ENCODE data around the gene OSBPL2. TPM values are rescaled to one million over a fixed set of nuclear protein-coding genes. Genes with fewer than 3 reads are reported as not detected.
A peak's percentile ranks its signal among the peaks of the same experiment; 100 is the strongest.

Gene OSBPL2
- total and polyA plus RNA-seq, 9 of the 15 experiments (the other 6 are each of a cell fraction or from before 2014, with no cell fraction given) = 2.5 to 25.6 (median 14.1) TPM

DNA sequence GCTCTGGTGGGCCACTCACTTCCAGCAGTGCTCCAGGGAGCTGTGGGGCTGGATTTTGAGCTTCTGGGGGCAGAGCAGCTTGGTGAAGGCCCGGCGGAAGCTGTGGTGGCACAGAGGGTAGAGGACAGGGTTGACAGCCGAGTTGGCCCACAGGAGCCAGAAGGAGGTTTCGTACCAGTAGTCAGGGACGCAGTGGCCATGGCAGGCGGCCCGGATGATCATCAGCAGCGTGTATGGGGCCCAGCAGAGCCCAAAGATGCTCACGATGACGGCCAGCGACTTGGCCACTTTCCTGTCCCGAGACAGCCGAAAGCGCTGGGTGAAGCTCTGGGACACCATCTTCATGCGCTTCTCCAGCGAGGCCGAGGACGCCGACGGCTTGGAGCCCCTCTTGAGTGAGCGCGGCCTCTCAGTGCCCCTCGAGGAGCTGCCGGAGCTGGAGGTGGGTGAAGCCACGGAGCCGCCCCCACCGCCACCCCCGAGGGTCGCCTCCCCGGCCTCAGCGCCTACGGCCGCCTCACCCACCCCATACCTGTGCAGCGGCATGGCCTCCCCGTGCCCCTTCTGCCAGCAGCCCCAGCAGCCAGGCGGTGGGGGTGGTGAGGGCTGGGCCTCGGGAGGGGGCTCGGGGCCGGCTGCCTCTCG is 22.2 kb upstream of the OSBPL2 start:
- in situ Hi-C loops (cut with MboI) = no loop called here
- no peak overlapping the region for H3K9ac ChIP-seq (ENCODE audit: insufficient read depth in 1 of 2, low read depth in 2 of 2, low read length in 2 of 2)
- H2AFZ ChIP-seq (ENCODE audit: low read depth, low read length) = no peak overlapping the region
- H3K9me1 ChIP-seq (ENCODE audit: control insufficient read depth, insufficient read depth, low read length) = no peaks in the 10 kb centered on the region
- H3K9me3 ChIP-seq (replicated peaks; ENCODE audit: control insufficient read depth, insufficient read depth, low read depth, low read length) = no peaks in the 10 kb centered on the region
- no peaks in the 10 kb centered on the region for H3K79me2 ChIP-seq (ENCODE audit: control insufficient read depth, insufficient read depth, low read length)
- no peak overlapping the region for H3K4me2 ChIP-seq (ENCODE audit: insufficient read depth, low read length)
- intact Hi-C loops (cut with micrococcal nuclease) = no loop called here
- H3K27ac ChIP-seq (ENCODE audit: extremely low read depth, low read depth, low read length) = no peak overlapping the region
- 9% methylated on average over 40 of the region's 40 CpGs for WGBS (ENCODE audit: insufficient coverage, low coverage, missing lambda C conversion rate)
- no peaks in the 10 kb centered on the region for H3K36me3 ChIP-seq (ENCODE audit: control insufficient read depth, insufficient read depth, low read length)
- CTCF ChIA-PET (ENCODE audit: low intra/inter-chr PET ratio) = no interaction called here
- DNase-seq (ENCODE audit: extremely low read depth in 1 of 4, low spot score in 3 of 4) (no peak), FAIRE-seq (no peak), ATAC-seq (no peak)
- H3K27me3 ChIP-seq (ENCODE audit: control insufficient read depth in 2 of 2, insufficient read depth in 2 of 2, low read length in 2 of 2) = peaks cover 43 to 68% of the 10 kb centered on the region in 2 experiments; a peak in 4 of 5 replicates
- H3K4me3 ChIP-seq = no peak overlapping the region
- peaks cover 20% of the 10 kb centered on the region for H4K20me1 ChIP-seq (replicated peaks; ENCODE audit: control insufficient read depth, insufficient read depth, low read length)
- TF ChIP-seq DACH1 (IDR thresholded peaks at IDR 0.05; ENCODE audit: partially characterized antibody) (no peak), EZH2 (IDR thresholded peaks at IDR 0.05; ENCODE audit: borderline replicate concordance, low read depth, low read length) (0 out of 2 replicates have a peak, but pooled peaks have one; percentile 43)
- POLR2A ChIA-PET = interaction anchor here (1.1 to 1.9 kb wide), 3 partner anchors 9 to 19 kb away, joined by 3 to 7 read pairs (median 3); no protein-coding TSS in a partner anchor
- H3K4me1 ChIP-seq (replicated peaks in 1 of 2; ENCODE audit: control insufficient read depth in 2 of 2, insufficient read depth in 2 of 2, low read length in 2 of 2) = peaks cover 0 to 56% of the 10 kb centered on the region in 2 experiments; a peak in 2 of 5 replicates
- BruUV-seq (replicated peaks) = no TSS peak

DNA sequence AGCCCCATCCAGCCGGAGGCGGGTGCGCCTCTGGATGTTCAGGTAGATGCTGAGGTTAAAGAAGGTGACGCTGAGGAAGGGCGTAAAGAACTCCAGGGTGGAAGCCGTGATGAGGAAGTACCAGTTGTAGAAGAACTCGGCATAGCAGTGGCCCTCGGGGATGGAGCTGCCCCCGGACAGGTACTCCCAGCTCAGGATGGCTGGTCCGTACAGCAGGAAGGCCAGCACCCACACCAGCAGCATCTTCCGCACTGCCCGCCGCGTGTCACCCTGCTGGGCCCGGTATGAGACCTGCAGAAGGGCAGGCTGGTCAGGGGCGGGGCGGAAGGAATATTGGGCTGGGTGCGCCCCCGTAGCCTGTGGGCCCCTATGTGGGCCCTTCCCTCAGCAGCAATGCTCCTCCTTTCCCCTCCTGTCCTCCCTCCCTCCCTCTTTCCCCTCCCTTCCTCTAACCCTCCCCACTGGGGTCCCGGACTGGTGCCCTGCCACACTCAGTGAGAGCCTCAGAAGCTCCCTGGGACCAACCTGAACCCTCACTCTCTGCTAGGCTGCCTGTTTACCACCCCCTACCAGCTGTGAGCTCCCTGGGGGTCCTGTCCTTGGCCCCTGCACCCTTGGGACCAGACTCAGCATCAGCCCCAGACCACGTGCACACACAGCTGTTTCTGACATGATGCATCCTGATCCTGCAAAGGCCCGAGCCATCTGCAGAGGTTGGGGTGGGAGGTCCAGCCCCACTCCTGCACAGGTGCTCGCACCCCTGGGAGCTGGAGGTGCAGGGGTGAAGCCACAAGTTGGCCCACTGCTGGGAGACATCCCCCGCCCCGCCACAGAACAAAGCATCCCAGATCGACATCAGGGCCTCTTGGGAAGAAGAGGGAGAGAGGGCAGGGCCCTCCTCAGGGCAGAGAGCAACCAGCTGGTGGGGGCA is 21.4 kb upstream of the OSBPL2 start:
- Histone ChIP-seq H3K9me1 (ENCODE audit: control insufficient read depth, insufficient read depth, low read length) (no peaks in the 10 kb centered on the region), H3K27me3 (ENCODE audit: control insufficient read depth in 2 of 2, insufficient read depth in 2 of 2, low read length in 2 of 2) (peaks cover 43 to 69% of the 10 kb centered on the region in 2 experiments; a peak in 4 of 5 replicates), H3K4me3 (no peak overlapping the region), H2AFZ (ENCODE audit: low read depth, low read length) (no peak overlapping the region), H3K9ac (ENCODE audit: insufficient read depth in 1 of 2, low read depth in 2 of 2, low read length in 2 of 2) (no peak overlapping the region), H4K20me1 (replicated peaks; ENCODE audit: control insufficient read depth, insufficient read depth, low read length) (peaks cover 17% of the 10 kb centered on the region), H3K27ac (ENCODE audit: extremely low read depth, low read depth, low read length) (no peak overlapping the region), H3K9me3 (replicated peaks; ENCODE audit: control insufficient read depth, insufficient read depth, low read depth, low read length) (no peaks in the 10 kb centered on the region), H3K4me1 (replicated peaks in 1 of 2; ENCODE audit: control insufficient read depth in 2 of 2, insufficient read depth in 2 of 2, low read length in 2 of 2) (peaks cover 0 to 58% of the 10 kb centered on the region in 2 experiments; a peak in 2 of 5 replicates), H3K79me2 (ENCODE audit: control insufficient read depth, insufficient read depth, low read length) (no peaks in the 10 kb centered on the region), H3K4me2 (ENCODE audit: insufficient read depth, low read length) (no peak overlapping the region), H3K36me3 (ENCODE audit: control insufficient read depth, insufficient read depth, low read length) (no peaks in the 10 kb centered on the region)
- 15% methylated on average over 17 of the region's 26 CpGs for WGBS (ENCODE audit: insufficient coverage, low coverage, missing lambda C conversion rate)
- CTCF ChIA-PET (ENCODE audit: low intra/inter-chr PET ratio) = no interaction called here
- in situ Hi-C loops (cut with MboI) = no loop called here
- ATAC-seq (no peak), DNase-seq (ENCODE audit: extremely low read depth in 1 of 4, low spot score in 3 of 4) (no peak), FAIRE-seq (no peak)
- TF ChIP-seq NR2C1 (IDR thresholded peaks at IDR 0.05) = no peak
- TF ChIP-seq NR2C1 (tag; IDR thresholded peaks at IDR 0.05) = no peak
- POLR2A ChIA-PET = interaction anchor here (0.6 to 1.9 kb wide), 4 partner anchors 9 to 523 kb away, joined by 3 to 7 read pairs (median 4); no protein-coding TSS in a partner anchor
- BruUV-seq (replicated peaks) = no TSS peak
- intact Hi-C loops (cut with micrococcal nuclease) = no loop called here

Data from K562 (cell line).